K562 (cell line): ENCODE data around the gene FRYL. TPM values are rescaled to one million over a fixed set of nuclear protein-coding genes. Genes with fewer than 3 reads are reported as not detected.

Source experiments
- ARNT ChIP-seq, 2 experiments: fragments of 450-650 bp; IDR thresholded peaks; 2 replicates each; pipeline ENCODE4 v1.6.1; 2016; ENCODE audit warnings: mild to moderate bottlenecking in 1 of 2
- BCLAF1 ChIP-seq, 2 experiments: fragments of 450-650 bp in 1 of 2; IDR thresholded peaks; 2 replicates each; pipeline ENCODE4 v1.6.1; 2011 to 2017; ENCODE audit warnings: low read depth in 2 of 2, antibody characterized with exemption in 1 of 2, borderline replicate concordance in 1 of 2, low read length in 1 of 2, mild to moderate bottlenecking in 1 of 2, mixed read lengths in 1 of 2; ENCODE audit not compliant: control insufficient read depth in 1 of 2
- CBFA2T3 ChIP-seq: fragments of 450-650 bp; IDR thresholded peaks from 2 replicates; pipeline ENCODE4 v1.6.1; 2017
- CBFB ChIP-seq: sonication (generic); formaldehyde crosslinking; IDR thresholded peaks from 2 replicates; pipeline ENCODE4 v1.4.0; 2020; ENCODE audit warnings: mild to moderate bottlenecking, missing genetic modification reagents
- E2F8 ChIP-seq: fragments of 450-650 bp; IDR thresholded peaks from 2 replicates; pipeline ENCODE4 v1.7.1; 2018; ENCODE audit warnings: mild to moderate bottlenecking, low read depth; ENCODE audit not compliant: partially characterized antibody
- ELK1 ChIP-seq: sonication (generic); formaldehyde crosslinking; IDR thresholded peaks from 2 replicates; pipeline ENCODE4 v1.8.1; 2022; ENCODE audit warnings: missing genetic modification reagents
- GABPB1 ChIP-seq: sonication (generic); formaldehyde crosslinking; IDR thresholded peaks from 2 replicates; pipeline ENCODE4 v1.8.0; 2022; ENCODE audit warnings: mild to moderate bottlenecking, missing genetic modification reagents
- MEF2A ChIP-seq: IDR thresholded peaks from 2 replicates; pipeline ENCODE4 v1.6.1; 2011; ENCODE audit warnings: low read depth, mild to moderate bottlenecking, low read length, moderate library complexity; ENCODE audit not compliant: control insufficient read depth
- NFE2L1 ChIP-seq: fragments of 450-650 bp; IDR thresholded peaks from 2 replicates; pipeline ENCODE4 v1.6.1; 2016; ENCODE audit warnings: missing genetic modification characterization, low read depth, mild to moderate bottlenecking, missing compliant biosample characterization, moderate library complexity, borderline replicate concordance
- PHF8 ChIP-seq: fragments of 200-600 bp; sonication (generic); IDR thresholded peaks from 2 replicates; pipeline ENCODE4 v1.6.1; 2012; ENCODE audit warnings: mixed run types, mild to moderate bottlenecking, inconsistent platforms, low read length, moderate library complexity, borderline replicate concordance
- PURB ChIP-seq: sonication (generic); formaldehyde crosslinking; IDR thresholded peaks from 2 replicates; pipeline ENCODE4 v1.9.0; 2021; ENCODE audit warnings: low read depth, mild to moderate bottlenecking, missing genetic modification reagents
- SMARCC2 ChIP-seq: fragments of 450-650 bp; IDR thresholded peaks from 2 replicates; pipeline ENCODE4 v1.6.1; 2017; ENCODE audit warnings: antibody characterized with exemption, moderate library complexity, mild to moderate bottlenecking, low read depth
- TAL1 ChIP-seq: fragments of 450-650 bp; IDR thresholded peaks from 2 replicates; pipeline ENCODE4 v1.6.1; 2016; ENCODE audit warnings: mild to moderate bottlenecking
- ZBTB17 ChIP-seq: fragments of 450-650 bp; formaldehyde crosslinking; IDR thresholded peaks from 2 replicates; pipeline ENCODE4 v1.4.0; 2020; ENCODE audit warnings: mild to moderate bottlenecking
- ZNF12 ChIP-seq: sonication (generic); formaldehyde crosslinking; IDR thresholded peaks from 2 replicates; pipeline ENCODE4 v1.4.0; 2020; ENCODE audit warnings: mild to moderate bottlenecking, missing genetic modification reagents
- ZNF644 ChIP-seq: fragments of 200-800 bp; sonication (Bioruptor generic); IDR thresholded peaks from 2 replicates; pipeline ENCODE4 v1.6.1; 2016; ENCODE audit warnings: low read depth, missing genetic modification characterization, missing compliant biosample characterization
- ZNF655 ChIP-seq: fragments of 250-450 bp; sonication (Bioruptor Pico); IDR thresholded peaks from 2 replicates; pipeline ENCODE4 v1.5.0; 2021
- ZNF778 ChIP-seq: fragments of 450-650 bp; formaldehyde crosslinking; IDR thresholded peaks from 2 replicates; pipeline ENCODE4 v1.4.0; 2020; ENCODE audit warnings: mild to moderate bottlenecking, moderate library complexity
- ZNF79 ChIP-seq: fragments of 250-450 bp; sonication (Bioruptor Pico); IDR thresholded peaks from 2 replicates; pipeline ENCODE4 v1.4.0; 2020; ENCODE audit warnings: low read depth, mild to moderate bottlenecking, moderate library complexity
- polyA plus RNA-seq, 8 experiments: library from polyadenylated mRNA; depleted of rRNA in 4 of 8; stranded (reverse) in 5 of 8; unstranded in 3 of 8; fragments of >200 nt; fragmentation: Nextera tagmentation in 2 of 8; fragmentation: Illumina TruSeq in 1 of 8; extraction: Ambion mirVana in 2 of 8; extraction: Trizol in 1 of 8; gene quantifications; 2 replicates each; pipeline versions ENCODE4 v1.2.1 to v1.2.3, GENCODE V29; 2011 to 2014; ENCODE audit warnings: inconsistent platforms in 1 of 8, missing spikeins in 1 of 8
- total RNA-seq, 7 experiments: library from RNA; depleted of rRNA in 6 of 7; stranded (reverse); fragments of >200 nt in 6 of 7; fragmentation: Illumina TruSeq in 2 of 7; extraction: Trizol in 2 of 7; gene quantifications; 2 replicates each; pipeline versions ENCODE4 v1.2.1 to v1.2.3, GENCODE V29; 2011 to 2021; ENCODE audit warnings: low replicate concordance in 1 of 7

FRYL gene
- total and polyA plus RNA-seq, 9 of the 15 experiments (the other 6 are each of a cell fraction or from before 2014, with no cell fraction given) = 7.2 to 34.9 (median 15.9) TPM

GRCh38 chr4:48683784-48684666 lies 96.1 kb downstream of the FRYL start (continued):
- no peak for TF ChIP-seq ZNF655
- TF ChIP-seq ZNF778 = no peak
- no peak for TF ChIP-seq ZNF644 (tag)
- no peak for TF ChIP-seq ZBTB17 (CRISPR knock-in tag)
- TF ChIP-seq TAL1 = peak; percentile 95
- no peak for TF ChIP-seq ZNF79
- no peak for TF ChIP-seq PHF8
- TF ChIP-seq NFE2L1 (tag) = no peak
- TF ChIP-seq CBFB = no peak
- peak; percentile 56 to 93; a peak in 3 of 4 replicates for TF ChIP-seq ARNT (IDR thresholded peaks at IDR 0.05)
- TF ChIP-seq E2F8 = peak; percentile 37
- no peak for TF ChIP-seq ELK1 (CRISPR knock-in tag)
- no peak for TF ChIP-seq GABPB1 (CRISPR knock-in tag)
- peak; percentile 97 for TF ChIP-seq CBFA2T3
- TF ChIP-seq BCLAF1 (IDR thresholded peaks at IDR 0.05; ENCODE audit: borderline replicate concordance in 1 of 2, control insufficient read depth in 1 of 2, low read depth in 2 of 2, low read length in 1 of 2) = 0 out of 4 replicates have a peak, but pooled peaks of 1 of the 2 experiments have one; percentile 67
- peak; percentile 91 for TF ChIP-seq SMARCC2
- no peak for TF ChIP-seq ZNF12
- no peak for TF ChIP-seq MEF2A
- TF ChIP-seq PURB = no peak
